Suprapubic skin (tissue), 3 donors: ENCODE results near the gene C4BPB.

ENCODE experiments used
- POLR2AphosphoS5 ChIP-seq, 3 donors: sonication (generic); formaldehyde crosslinking; IDR thresholded peaks; one replicate each; pipeline ENCODE4 v1.6.1; 2017; ENCODE audit warnings: antibody characterized with exemption in 3 of 3
- TF ChIP-seq, protein P1 (sequence below), 2 donors: fragments of 200-600 bp in 1 of 2; fragments of 450-650 bp in 1 of 2; sonication (generic) in 1 of 2; IDR thresholded peaks; one replicate each; pipeline ENCODE4 v1.5.1; 2016 to 2019; ENCODE audit warnings: antibody characterized with exemption in 2 of 2, mild to moderate bottlenecking in 1 of 2, moderate library complexity in 1 of 2

DNA sequence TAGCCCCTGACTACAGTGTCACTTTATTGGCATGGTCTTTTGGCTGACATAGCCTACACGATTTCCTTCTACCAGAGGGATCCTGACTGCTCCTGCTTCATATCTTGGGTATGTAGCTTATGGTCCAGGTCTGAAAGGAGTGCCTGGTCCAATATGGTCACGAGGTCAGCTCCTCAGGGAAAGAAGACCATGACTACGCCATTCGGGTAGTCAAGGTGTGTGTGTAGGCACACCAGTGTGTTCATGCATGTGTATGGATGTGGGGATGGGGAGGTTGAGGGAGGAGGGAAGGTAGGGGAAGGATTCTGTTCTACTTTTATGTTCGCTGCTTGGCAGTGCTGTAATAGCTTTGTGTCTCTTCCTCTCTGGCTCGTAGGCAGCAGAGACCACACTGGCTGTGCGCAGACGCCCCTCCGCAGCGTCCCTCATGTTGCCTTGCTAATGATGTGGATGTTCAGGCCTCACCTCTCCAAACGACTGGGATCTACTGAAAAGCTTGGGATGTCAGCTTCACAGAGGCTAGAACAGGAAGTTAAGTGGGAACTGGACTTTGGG is 10.0 kb upstream of the C4BPB start:
- TF ChIP-seq, protein P1, sequence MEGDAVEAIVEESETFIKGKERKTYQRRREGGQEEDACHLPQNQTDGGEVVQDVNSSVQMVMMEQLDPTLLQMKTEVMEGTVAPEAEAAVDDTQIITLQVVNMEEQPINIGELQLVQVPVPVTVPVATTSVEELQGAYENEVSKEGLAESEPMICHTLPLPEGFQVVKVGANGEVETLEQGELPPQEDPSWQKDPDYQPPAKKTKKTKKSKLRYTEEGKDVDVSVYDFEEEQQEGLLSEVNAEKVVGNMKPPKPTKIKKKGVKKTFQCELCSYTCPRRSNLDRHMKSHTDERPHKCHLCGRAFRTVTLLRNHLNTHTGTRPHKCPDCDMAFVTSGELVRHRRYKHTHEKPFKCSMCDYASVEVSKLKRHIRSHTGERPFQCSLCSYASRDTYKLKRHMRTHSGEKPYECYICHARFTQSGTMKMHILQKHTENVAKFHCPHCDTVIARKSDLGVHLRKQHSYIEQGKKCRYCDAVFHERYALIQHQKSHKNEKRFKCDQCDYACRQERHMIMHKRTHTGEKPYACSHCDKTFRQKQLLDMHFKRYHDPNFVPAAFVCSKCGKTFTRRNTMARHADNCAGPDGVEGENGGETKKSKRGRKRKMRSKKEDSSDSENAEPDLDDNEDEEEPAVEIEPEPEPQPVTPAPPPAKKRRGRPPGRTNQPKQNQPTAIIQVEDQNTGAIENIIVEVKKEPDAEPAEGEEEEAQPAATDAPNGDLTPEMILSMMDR (IDR thresholded peaks at IDR 0.05), result no peak
- no peak for TF ChIP-seq POLR2AphosphoS5 (IDR thresholded peaks at IDR 0.05)
